ENCODE data around the gene B3GAT1.

DNA sequence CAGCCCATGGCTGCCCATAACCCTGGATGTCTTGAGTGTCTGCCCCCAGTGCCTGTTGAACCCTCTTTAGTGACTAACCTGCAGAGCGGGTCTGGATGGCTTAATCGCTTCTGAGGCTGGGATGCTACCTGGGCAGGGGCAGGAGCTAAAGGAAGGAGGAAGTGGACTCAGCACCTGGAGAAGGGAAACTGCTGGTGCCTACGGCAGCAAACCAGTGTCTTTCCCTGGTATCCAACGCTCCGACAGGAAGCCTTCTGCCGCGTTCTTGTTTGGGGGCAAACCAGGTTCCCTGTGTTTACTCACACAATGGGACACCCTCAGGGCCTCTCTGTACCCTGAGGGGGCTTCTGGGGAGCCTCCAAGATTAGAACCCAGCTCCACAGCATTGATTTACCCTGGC is 38.1 kb upstream of the B3GAT1 start:
- TF ChIP-seq POLR2AphosphoS5 (IDR thresholded peaks at IDR 0.05), result no peak
- TF ChIP-seq, protein P1, sequence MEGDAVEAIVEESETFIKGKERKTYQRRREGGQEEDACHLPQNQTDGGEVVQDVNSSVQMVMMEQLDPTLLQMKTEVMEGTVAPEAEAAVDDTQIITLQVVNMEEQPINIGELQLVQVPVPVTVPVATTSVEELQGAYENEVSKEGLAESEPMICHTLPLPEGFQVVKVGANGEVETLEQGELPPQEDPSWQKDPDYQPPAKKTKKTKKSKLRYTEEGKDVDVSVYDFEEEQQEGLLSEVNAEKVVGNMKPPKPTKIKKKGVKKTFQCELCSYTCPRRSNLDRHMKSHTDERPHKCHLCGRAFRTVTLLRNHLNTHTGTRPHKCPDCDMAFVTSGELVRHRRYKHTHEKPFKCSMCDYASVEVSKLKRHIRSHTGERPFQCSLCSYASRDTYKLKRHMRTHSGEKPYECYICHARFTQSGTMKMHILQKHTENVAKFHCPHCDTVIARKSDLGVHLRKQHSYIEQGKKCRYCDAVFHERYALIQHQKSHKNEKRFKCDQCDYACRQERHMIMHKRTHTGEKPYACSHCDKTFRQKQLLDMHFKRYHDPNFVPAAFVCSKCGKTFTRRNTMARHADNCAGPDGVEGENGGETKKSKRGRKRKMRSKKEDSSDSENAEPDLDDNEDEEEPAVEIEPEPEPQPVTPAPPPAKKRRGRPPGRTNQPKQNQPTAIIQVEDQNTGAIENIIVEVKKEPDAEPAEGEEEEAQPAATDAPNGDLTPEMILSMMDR (IDR thresholded peaks at IDR 0.05), result no peak

All from breast epithelium (tissue), 3 donors.